Gastroesophageal sphincter (tissue), 3 donors: Measurements from ENCODE around the gene JMY.

Source experiments
- POLR2AphosphoS5 ChIP-seq: sonication (generic); formaldehyde crosslinking; IDR thresholded peaks from one replicate; pipeline ENCODE4 v1.6.1; 2017; ENCODE audit warnings: antibody characterized with exemption
- TF ChIP-seq, protein P1 (sequence below), 4 experiments: fragments of 200-600 bp in 2 of 4; fragments of 450-650 bp in 2 of 4; sonication (generic) in 1 of 4; IDR thresholded peaks; one replicate each; pipeline ENCODE4 v1.5.1; 2017 to 2019; ENCODE audit warnings: antibody characterized with exemption in 4 of 4, mild to moderate bottlenecking in 2 of 4, moderate library complexity in 2 of 4

DNA sequence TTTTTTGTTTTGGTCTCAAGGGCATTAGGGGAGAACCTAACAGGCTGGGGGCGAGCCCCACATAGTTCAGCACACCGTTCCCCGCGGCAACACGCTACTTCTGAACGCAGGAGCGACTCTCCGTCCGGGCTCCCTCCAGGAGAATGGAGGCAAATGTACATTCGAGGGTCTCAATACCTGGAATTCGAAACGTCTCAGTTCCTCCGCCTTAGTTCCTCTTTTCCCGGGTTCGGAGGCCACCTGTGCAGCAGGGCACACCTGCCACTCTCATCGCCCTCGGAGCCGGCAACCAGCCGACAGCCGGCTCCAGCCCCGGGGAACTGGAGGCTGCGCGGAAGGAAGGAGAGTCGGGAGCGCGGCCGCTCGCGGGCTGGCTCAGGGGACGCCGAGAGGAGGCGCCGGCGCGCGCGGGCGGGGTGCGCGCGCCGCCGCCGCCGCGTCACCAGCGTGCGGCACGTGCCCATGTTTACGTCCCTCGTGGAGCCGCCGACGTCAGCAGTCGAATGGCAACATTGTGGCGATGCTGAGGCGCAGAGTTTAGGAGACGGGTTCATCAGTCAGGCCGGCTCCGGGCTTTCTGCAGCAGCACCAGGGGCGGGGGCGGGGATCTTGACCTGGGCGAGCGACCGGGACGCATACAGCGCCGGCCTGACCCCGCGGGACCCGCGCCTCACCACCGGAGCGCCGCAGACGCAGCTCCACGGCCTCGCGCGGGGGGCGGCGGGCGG, at the start of gene JMY:
- TF ChIP-seq, protein P1, sequence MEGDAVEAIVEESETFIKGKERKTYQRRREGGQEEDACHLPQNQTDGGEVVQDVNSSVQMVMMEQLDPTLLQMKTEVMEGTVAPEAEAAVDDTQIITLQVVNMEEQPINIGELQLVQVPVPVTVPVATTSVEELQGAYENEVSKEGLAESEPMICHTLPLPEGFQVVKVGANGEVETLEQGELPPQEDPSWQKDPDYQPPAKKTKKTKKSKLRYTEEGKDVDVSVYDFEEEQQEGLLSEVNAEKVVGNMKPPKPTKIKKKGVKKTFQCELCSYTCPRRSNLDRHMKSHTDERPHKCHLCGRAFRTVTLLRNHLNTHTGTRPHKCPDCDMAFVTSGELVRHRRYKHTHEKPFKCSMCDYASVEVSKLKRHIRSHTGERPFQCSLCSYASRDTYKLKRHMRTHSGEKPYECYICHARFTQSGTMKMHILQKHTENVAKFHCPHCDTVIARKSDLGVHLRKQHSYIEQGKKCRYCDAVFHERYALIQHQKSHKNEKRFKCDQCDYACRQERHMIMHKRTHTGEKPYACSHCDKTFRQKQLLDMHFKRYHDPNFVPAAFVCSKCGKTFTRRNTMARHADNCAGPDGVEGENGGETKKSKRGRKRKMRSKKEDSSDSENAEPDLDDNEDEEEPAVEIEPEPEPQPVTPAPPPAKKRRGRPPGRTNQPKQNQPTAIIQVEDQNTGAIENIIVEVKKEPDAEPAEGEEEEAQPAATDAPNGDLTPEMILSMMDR (IDR thresholded peaks at IDR 0.05) = peak in 2 of 4 experiments; percentile 4 to 29
- peak; percentile 88 for TF ChIP-seq POLR2AphosphoS5
